ENCODE data around the gene CFAP20DC. TPM values are rescaled to one million over a fixed set of nuclear protein-coding genes. Genes with fewer than 3 reads are reported as not detected.

CFAP20DC gene
- total and polyA plus RNA-seq, 2 of the 13 experiments (the other 11 are each of a cell fraction or from before 2014, with no cell fraction given) = not detected

DNA sequence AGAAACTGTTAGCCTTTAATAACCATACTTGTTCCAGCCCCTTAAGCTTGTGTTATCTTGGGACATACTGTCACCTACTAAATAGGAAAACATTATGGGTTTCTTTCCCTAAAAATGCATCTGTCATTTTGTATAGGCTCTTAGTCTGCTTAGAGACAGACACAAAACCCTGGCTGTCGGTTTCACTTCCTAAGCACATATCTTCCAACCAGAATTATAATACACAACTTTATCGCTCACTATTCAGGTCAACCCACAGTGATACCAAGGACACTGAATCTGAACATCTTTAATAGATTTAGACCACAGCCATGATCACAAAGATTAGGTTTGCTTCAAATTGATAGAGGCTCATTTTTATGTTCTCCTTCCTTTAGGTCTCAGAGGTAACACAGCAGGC is 111.8 kb downstream of the CFAP20DC start:
- no peak overlapping the region for H2AFZ ChIP-seq (ENCODE audit: low read length)
- no peak for DNase-seq (ENCODE audit: low spot score)
- no peak overlapping the region for H3K4me3 ChIP-seq (replicated peaks in 1 of 3; ENCODE audit: insufficient read depth in 1 of 3, low read depth in 2 of 3, low read length in 3 of 3)
- POLR2A ChIA-PET = no interaction called here
- no peak for FAIRE-seq
- H3K36me3 ChIP-seq (replicated peaks in 1 of 2; ENCODE audit: control insufficient read depth in 1 of 2, insufficient read depth in 2 of 2, low read length in 2 of 2) = no peaks in the 10 kb centered on the region
- CTCF ChIA-PET (ENCODE audit: low intra/inter-chr PET ratio, low total read pairs) = no interaction called here
- intact Hi-C loops (cut with micrococcal nuclease; ENCODE audit: unreplicated experiment) = no loop called here
- H3K27ac ChIP-seq (ENCODE audit: extremely low read length, insufficient read depth, low read length) = no peak overlapping the region
- H3K79me2 ChIP-seq (ENCODE audit: insufficient read depth, low read length) = no peaks in the 10 kb centered on the region
- no peak for TF ChIP-seq ETV5 (CRISPR knock-in tag; IDR thresholded peaks at IDR 0.05; ENCODE audit: borderline replicate concordance)
- TF ChIP-seq, protein P1, sequence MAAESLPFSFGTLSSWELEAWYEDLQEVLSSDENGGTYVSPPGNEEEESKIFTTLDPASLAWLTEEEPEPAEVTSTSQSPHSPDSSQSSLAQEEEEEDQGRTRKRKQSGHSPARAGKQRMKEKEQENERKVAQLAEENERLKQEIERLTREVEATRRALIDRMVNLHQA (CRISPR knock-in tag; IDR thresholded peaks at IDR 0.05) = no peak
- no peak for TF ChIP-seq HOXA7 (CRISPR knock-in tag; IDR thresholded peaks at IDR 0.05)
- no peak for TF ChIP-seq ZNF766 (CRISPR knock-in tag; IDR thresholded peaks at IDR 0.05; ENCODE audit: borderline replicate concordance)
- TF ChIP-seq KLF11 (CRISPR knock-in tag; IDR thresholded peaks at IDR 0.05) = no peak
- TF ChIP-seq ZBTB3 (CRISPR knock-in tag; IDR thresholded peaks at IDR 0.05; ENCODE audit: borderline replicate concordance, low read depth) = no peak
- TF ChIP-seq MLLT10 (CRISPR knock-in tag; IDR thresholded peaks at IDR 0.05) = no peak
- no peak for TF ChIP-seq KAT8 (CRISPR knock-in tag; IDR thresholded peaks at IDR 0.05)
- TF ChIP-seq ZNF292 (CRISPR knock-in tag; IDR thresholded peaks at IDR 0.05; ENCODE audit: borderline replicate concordance, low read depth) = no peak
- TF ChIP-seq PHF21A (CRISPR knock-in tag; IDR thresholded peaks at IDR 0.05) = no peak
- no TSS peak for BruUV-seq (replicated peaks)
- WGBS (ENCODE audit: low lambda C conversion rate) = 63% methylated on average over 2 of the region's 2 CpGs
- H4K20me1 ChIP-seq (ENCODE audit: insufficient read depth, low read length) = no peaks in the 10 kb centered on the region
- no peaks in the 10 kb centered on the region for H3K27me3 ChIP-seq (ENCODE audit: control insufficient read depth in 1 of 2, insufficient read depth in 2 of 2, low read length in 2 of 2)
- ATAC-seq = no peak
- in situ Hi-C loops (cut with HindIII; ENCODE audit: extremely low pct_ligation_motif_present, low pct_unique_long_range_greater_than_20kb) = no loop called here
- H3K4me2 ChIP-seq (ENCODE audit: low read depth, low read length) = no peak overlapping the region
- no peaks in the 10 kb centered on the region for H3K9me3 ChIP-seq (ENCODE audit: low read length)
- H3K9ac ChIP-seq (ENCODE audit: insufficient read depth, low read depth, low read length) = no peak overlapping the region
- H3K4me1 ChIP-seq (ENCODE audit: insufficient read depth, low read length) = no peaks in the 10 kb centered on the region

DNA sequence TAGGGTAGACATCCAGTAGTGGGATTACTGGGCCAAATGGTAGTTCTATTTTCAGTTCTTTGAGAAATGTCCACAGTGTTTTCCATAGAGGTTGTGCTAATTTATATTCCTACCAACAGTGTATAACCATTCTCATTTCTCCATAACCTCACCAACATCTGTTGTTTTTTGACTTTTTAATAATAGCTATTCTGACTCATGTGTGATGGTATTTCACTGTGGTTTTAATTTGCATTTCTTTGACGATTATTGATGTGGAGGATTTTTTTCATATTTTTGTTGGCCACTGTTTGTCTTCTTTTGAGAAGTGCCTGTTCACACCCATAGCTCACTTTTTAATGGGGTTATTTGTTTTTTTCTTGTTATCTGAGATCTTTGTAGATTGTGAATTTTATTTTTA is 125.2 kb downstream of the CFAP20DC start:
- Histone ChIP-seq H2AFZ (ENCODE audit: low read length) (no peak overlapping the region), H3K27ac (ENCODE audit: extremely low read length, insufficient read depth, low read length) (no peak overlapping the region), H3K27me3 (ENCODE audit: control insufficient read depth in 1 of 2, insufficient read depth in 2 of 2, low read length in 2 of 2) (no peaks in the 10 kb centered on the region), H3K79me2 (ENCODE audit: insufficient read depth, low read length) (no peaks in the 10 kb centered on the region), H3K4me1 (ENCODE audit: insufficient read depth, low read length) (no peaks in the 10 kb centered on the region), H3K9ac (ENCODE audit: insufficient read depth, low read depth, low read length) (no peak overlapping the region), H4K20me1 (ENCODE audit: insufficient read depth, low read length) (no peaks in the 10 kb centered on the region), H3K4me2 (ENCODE audit: low read depth, low read length) (no peak overlapping the region), H3K36me3 (replicated peaks in 1 of 2; ENCODE audit: control insufficient read depth in 1 of 2, insufficient read depth in 2 of 2, low read length in 2 of 2) (no peaks in the 10 kb centered on the region), H3K4me3 (replicated peaks in 1 of 3; ENCODE audit: insufficient read depth in 1 of 3, low read depth in 2 of 3, low read length in 3 of 3) (no peak overlapping the region), H3K9me3 (ENCODE audit: low read length) (no peaks in the 10 kb centered on the region)
- intact Hi-C loops (cut with micrococcal nuclease; ENCODE audit: unreplicated experiment) (no loop called here), in situ Hi-C loops (cut with HindIII; ENCODE audit: extremely low pct_ligation_motif_present, low pct_unique_long_range_greater_than_20kb) (no loop called here)
- FAIRE-seq (no peak), DNase-seq (ENCODE audit: low spot score) (no peak), ATAC-seq (no peak)
- TF ChIP-seq GATA4 (IDR thresholded peaks at IDR 0.05; ENCODE audit: borderline replicate concordance, low read depth) = no peak
- no peak for TF ChIP-seq SKI (IDR thresholded peaks at IDR 0.05; ENCODE audit: partially characterized antibody)
- TF ChIP-seq, protein P2, sequence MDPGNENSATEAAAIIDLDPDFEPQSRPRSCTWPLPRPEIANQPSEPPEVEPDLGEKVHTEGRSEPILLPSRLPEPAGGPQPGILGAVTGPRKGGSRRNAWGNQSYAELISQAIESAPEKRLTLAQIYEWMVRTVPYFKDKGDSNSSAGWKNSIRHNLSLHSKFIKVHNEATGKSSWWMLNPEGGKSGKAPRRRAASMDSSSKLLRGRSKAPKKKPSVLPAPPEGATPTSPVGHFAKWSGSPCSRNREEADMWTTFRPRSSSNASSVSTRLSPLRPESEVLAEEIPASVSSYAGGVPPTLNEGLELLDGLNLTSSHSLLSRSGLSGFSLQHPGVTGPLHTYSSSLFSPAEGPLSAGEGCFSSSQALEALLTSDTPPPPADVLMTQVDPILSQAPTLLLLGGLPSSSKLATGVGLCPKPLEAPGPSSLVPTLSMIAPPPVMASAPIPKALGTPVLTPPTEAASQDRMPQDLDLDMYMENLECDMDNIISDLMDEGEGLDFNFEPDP (CRISPR knock-in tag; conservative IDR thresholded peaks at IDR 0.05) = no peak
- no peak for TF ChIP-seq NRL (CRISPR knock-in tag; IDR thresholded peaks at IDR 0.05; ENCODE audit: borderline replicate concordance)
- TF ChIP-seq, protein P1 (CRISPR knock-in tag; IDR thresholded peaks at IDR 0.05) = no peak
- TF ChIP-seq TRIM24 (CRISPR knock-in tag; IDR thresholded peaks at IDR 0.05) = no peak
- POLR2A ChIA-PET = no interaction called here
- BruUV-seq (replicated peaks) = no TSS peak
- CTCF ChIA-PET (ENCODE audit: low intra/inter-chr PET ratio, low total read pairs) = no interaction called here
- 0% methylated on average over 1 of the region's 1 CpG for WGBS (ENCODE audit: low lambda C conversion rate)

Measured in HepG2 (cell line).